ENCODE results near the gene PTPRG.

PTPRG gene

GRCh38 chr3:61628636-61629035 is 67.3 kb downstream of the PTPRG start:
- TF ChIP-seq REST (IDR thresholded peaks at IDR 0.05; ENCODE audit: insufficient read depth in 1 of 2, low read depth in 2 of 2, low read length in 2 of 2) (no peak), FOXP2 (optimal IDR thresholded peaks at IDR 0.05; ENCODE audit: borderline replicate concordance, extremely low read depth, extremely low read length, insufficient read depth) (no peak), TAF1 (IDR thresholded peaks at IDR 0.05; ENCODE audit: borderline replicate concordance, insufficient read depth, low read length) (no peak), POLR2AphosphoS5 (IDR thresholded peaks at IDR 0.05; ENCODE audit: low read depth, low read length) (no peak), SIN3A (IDR thresholded peaks at IDR 0.05; ENCODE audit: borderline replicate concordance, insufficient read depth, low read length) (no peak)

- no peak for TF ChIP-seq TAF1 (IDR thresholded peaks at IDR 0.05; ENCODE audit: borderline replicate concordance, insufficient read depth, low read length)
Observed at GRCh38 chr3:61629442-61629841, 68.1 kb downstream of the PTPRG start.

- TF ChIP-seq FOXP2 (optimal IDR thresholded peaks at IDR 0.05; ENCODE audit: borderline replicate concordance, extremely low read depth, extremely low read length, insufficient read depth) = no peak
- TF ChIP-seq TAF1 (IDR thresholded peaks at IDR 0.05; ENCODE audit: borderline replicate concordance, insufficient read depth, low read length) = no peak
- TF ChIP-seq SIN3A (IDR thresholded peaks at IDR 0.05; ENCODE audit: borderline replicate concordance, insufficient read depth, low read length) = no peak
- TF ChIP-seq REST (IDR thresholded peaks at IDR 0.05; ENCODE audit: insufficient read depth in 1 of 2, low read depth in 2 of 2, low read length in 2 of 2) = no peak
- TF ChIP-seq POLR2AphosphoS5 (IDR thresholded peaks at IDR 0.05; ENCODE audit: low read depth, low read length) = no peak
Observed at GRCh38 chr3:61631108-61631769, 69.9 kb downstream of the PTPRG start.

GRCh38 chr3:61632568-61633175 is 71.3 kb downstream of the PTPRG start:
- no peak for TF ChIP-seq TAF1 (IDR thresholded peaks at IDR 0.05; ENCODE audit: borderline replicate concordance, insufficient read depth, low read length)

GRCh38 chr3:61634678-61635077 is 73.3 kb downstream of the PTPRG start:
- no peak for TF ChIP-seq POLR2AphosphoS5 (IDR thresholded peaks at IDR 0.05; ENCODE audit: low read depth, low read length)
- TF ChIP-seq SIN3A (IDR thresholded peaks at IDR 0.05; ENCODE audit: borderline replicate concordance, insufficient read depth, low read length) = no peak
- no peak for TF ChIP-seq TAF1 (IDR thresholded peaks at IDR 0.05; ENCODE audit: borderline replicate concordance, insufficient read depth, low read length)
- no peak for TF ChIP-seq REST (IDR thresholded peaks at IDR 0.05; ENCODE audit: insufficient read depth in 1 of 2, low read depth in 2 of 2, low read length in 2 of 2)
- TF ChIP-seq FOXP2 (optimal IDR thresholded peaks at IDR 0.05; ENCODE audit: borderline replicate concordance, extremely low read depth, extremely low read length, insufficient read depth) = no peak

All from PFSK-1 (cell line).